WTC11 (cell line): ENCODE results near the gene ZFP36L1. TPM values are rescaled to one million over a fixed set of nuclear protein-coding genes. Genes with fewer than 3 reads are reported as not detected.

ENCODE experiments used
- ATAC-seq: fragments of 200-7000 bp; cut with Tn5 transposase; 2 replicates; pipeline ENCODE4 v1.10.0; 2021; ENCODE audit warnings: mild to moderate bottlenecking, moderate library complexity
- CTCF ChIA-PET: fragments of 300-600 bp; sonication (Branson Sonifier 250); formaldehyde crosslinking; loops from one replicate; lab custom pipeline; 2021; ENCODE audit warnings: antibody characterized with exemption; lab: Charles Lee
- POLR2A ChIA-PET: fragments of 350-600 bp; sonication (Branson Sonifier 250); formaldehyde crosslinking; loops from one replicate; lab custom pipeline; 2021; ENCODE audit warnings: antibody characterized with exemption; lab: Charles Lee
- DNase-seq: peaks from one replicate; pipeline ENCODE4 v3.0.0; 2021; ENCODE audit warnings: low spot score
- H3K27ac Mint-ChIP-seq: 2 replicates; pipeline ENCODE4 v1.8.0; 2021; ENCODE audit warnings: mixed read lengths
- H3K27me3 Mint-ChIP-seq: 2 replicates; pipeline ENCODE4 v1.8.0; 2021; ENCODE audit warnings: low read depth, mild to moderate bottlenecking, moderate library complexity, mixed read lengths
- H3K36me3 Mint-ChIP-seq: 2 replicates; pipeline ENCODE4 v1.8.0; 2021; ENCODE audit warnings: mixed read lengths
- H3K4me1 Mint-ChIP-seq: 2 replicates; pipeline ENCODE4 v1.8.0; 2022; ENCODE audit warnings: mixed read lengths
- H3K4me3 Mint-ChIP-seq: 2 replicates; pipeline ENCODE4 v1.8.0; 2021; ENCODE audit warnings: mild to moderate bottlenecking, moderate library complexity, mixed read lengths
- H3K9me3 Mint-ChIP-seq: 2 replicates; pipeline ENCODE4 v1.8.0; 2021; ENCODE audit warnings: mixed read lengths
- CBFB ChIP-seq: sonication (generic); formaldehyde crosslinking; IDR thresholded peaks from 2 replicates; pipeline ENCODE4 v1.8.1; 2022; ENCODE audit warnings: mild to moderate bottlenecking, low read depth, missing genetic modification reagents
- ETV6 ChIP-seq: sonication (generic); formaldehyde crosslinking; IDR thresholded peaks from 2 replicates; pipeline ENCODE4 v1.8.1; 2022; ENCODE audit warnings: mild to moderate bottlenecking, missing genetic modification reagents
- FOXJ3 ChIP-seq: sonication (generic); formaldehyde crosslinking; IDR thresholded peaks from 2 replicates; pipeline ENCODE4 v1.9.0; 2021; ENCODE audit warnings: missing genetic modification reagents, mild to moderate bottlenecking, borderline replicate concordance
- FOXP4 ChIP-seq: sonication (generic); formaldehyde crosslinking; IDR thresholded peaks from 2 replicates; pipeline ENCODE4 v1.8.0; 2022; ENCODE audit warnings: mild to moderate bottlenecking, missing genetic modification reagents
- MAX ChIP-seq: sonication (generic); formaldehyde crosslinking; IDR thresholded peaks from 2 replicates; pipeline ENCODE4 v1.8.0; 2022; ENCODE audit warnings: mild to moderate bottlenecking, missing genetic modification reagents
- RELA ChIP-seq: sonication (generic); formaldehyde crosslinking; IDR thresholded peaks from 2 replicates; pipeline ENCODE4 v1.8.1; 2022; ENCODE audit warnings: missing genetic modification reagents, mild to moderate bottlenecking, borderline replicate concordance
- SMAD3 ChIP-seq: sonication (generic); formaldehyde crosslinking; IDR thresholded peaks from 2 replicates; pipeline ENCODE4 v1.8.0; 2022; ENCODE audit warnings: missing genetic modification reagents, mild to moderate bottlenecking, borderline replicate concordance
- SP1 ChIP-seq: sonication (generic); formaldehyde crosslinking; conservative IDR thresholded peaks from 2 replicates; pipeline ENCODE4 v1.8.1; 2022; ENCODE audit warnings: missing genetic modification reagents
- TEAD4 ChIP-seq: sonication (generic); formaldehyde crosslinking; IDR thresholded peaks from 2 replicates; pipeline ENCODE4 v1.8.0; 2022; ENCODE audit warnings: mild to moderate bottlenecking, missing genetic modification reagents
- ZNF317 ChIP-seq: sonication (generic); formaldehyde crosslinking; IDR thresholded peaks from 2 replicates; pipeline ENCODE4 v1.8.1; 2023; ENCODE audit warnings: low read depth, mild to moderate bottlenecking, moderate library complexity, missing genetic modification reagents, borderline replicate concordance
- ZNF423 ChIP-seq: fragments of 250-450 bp; sonication (Bioruptor Pico); IDR thresholded peaks from 2 replicates; pipeline ENCODE4 v2.1.2; 2022; ENCODE audit warnings: mild to moderate bottlenecking, moderate library complexity
- ZSCAN18 ChIP-seq: fragments of 250-450 bp; sonication (Bioruptor Pico); IDR thresholded peaks from 2 replicates; pipeline ENCODE4 v2.1.2; 2022; ENCODE audit warnings: mild to moderate bottlenecking, moderate library complexity
- total RNA-seq: library from RNA; stranded (reverse); gene quantifications from 3 replicates; pipeline ENCODE4 v1.2.3, GENCODE V29; 2021
- TF ChIP-seq, protein P1 (sequence below): sonication (generic); formaldehyde crosslinking; IDR thresholded peaks from 2 replicates; pipeline ENCODE4 v1.8.1; 2023; ENCODE audit warnings: mild to moderate bottlenecking, missing genetic modification reagents
- TF ChIP-seq, protein P2 (sequence below): sonication (generic); formaldehyde crosslinking; IDR thresholded peaks from 2 replicates; pipeline ENCODE4 v1.8.1; 2022; ENCODE audit warnings: mild to moderate bottlenecking, moderate library complexity, missing genetic modification reagents
- TF ChIP-seq, protein P3 (sequence below): sonication (generic); formaldehyde crosslinking; IDR thresholded peaks from 2 replicates; pipeline ENCODE4 v1.8.1; 2022; ENCODE audit warnings: mild to moderate bottlenecking, missing genetic modification reagents, moderate library complexity, borderline replicate concordance
- TF ChIP-seq, protein P4 (sequence below): sonication (generic); formaldehyde crosslinking; IDR thresholded peaks from 2 replicates; pipeline ENCODE4 v1.8.1; 2022; ENCODE audit warnings: low read depth, missing genetic modification reagents, borderline replicate concordance
- TF ChIP-seq, protein P5 (sequence below): sonication (generic); formaldehyde crosslinking; IDR thresholded peaks from 2 replicates; pipeline ENCODE4 v1.8.1; 2023; ENCODE audit warnings: mild to moderate bottlenecking, missing genetic modification reagents, moderate library complexity
- TF ChIP-seq, protein P6 (sequence below): sonication (generic); formaldehyde crosslinking; IDR thresholded peaks from 2 replicates; pipeline ENCODE4 v1.8.1; 2023; ENCODE audit warnings: mild to moderate bottlenecking, missing genetic modification reagents
- TF ChIP-seq, protein P7 (sequence below): fragments of 250-450 bp; sonication (Bioruptor Pico); IDR thresholded peaks from 2 replicates; pipeline ENCODE4 v1.9.0; 2021; ENCODE audit warnings: mild to moderate bottlenecking

ZFP36L1 gene
- total RNA-seq, 1 experiment from 2014 or later, result 132 TPM

- TF ChIP-seq ZNF317 (no peak), TEAD4 (no peak), ZNF423 (CRISPR knock-in tag) (no peak), MAX (no peak), ZSCAN18 (no peak), RELA (CRISPR knock-in tag) (no peak), SMAD3 (CRISPR knock-in tag) (no peak), CBFB (no peak), ETV6 (CRISPR knock-in tag) (no peak), FOXP4 (CRISPR knock-in tag) (no peak), FOXJ3 (CRISPR knock-in tag) (no peak), SP1 (CRISPR knock-in tag) (no peak)
- TF ChIP-seq, protein P1, sequence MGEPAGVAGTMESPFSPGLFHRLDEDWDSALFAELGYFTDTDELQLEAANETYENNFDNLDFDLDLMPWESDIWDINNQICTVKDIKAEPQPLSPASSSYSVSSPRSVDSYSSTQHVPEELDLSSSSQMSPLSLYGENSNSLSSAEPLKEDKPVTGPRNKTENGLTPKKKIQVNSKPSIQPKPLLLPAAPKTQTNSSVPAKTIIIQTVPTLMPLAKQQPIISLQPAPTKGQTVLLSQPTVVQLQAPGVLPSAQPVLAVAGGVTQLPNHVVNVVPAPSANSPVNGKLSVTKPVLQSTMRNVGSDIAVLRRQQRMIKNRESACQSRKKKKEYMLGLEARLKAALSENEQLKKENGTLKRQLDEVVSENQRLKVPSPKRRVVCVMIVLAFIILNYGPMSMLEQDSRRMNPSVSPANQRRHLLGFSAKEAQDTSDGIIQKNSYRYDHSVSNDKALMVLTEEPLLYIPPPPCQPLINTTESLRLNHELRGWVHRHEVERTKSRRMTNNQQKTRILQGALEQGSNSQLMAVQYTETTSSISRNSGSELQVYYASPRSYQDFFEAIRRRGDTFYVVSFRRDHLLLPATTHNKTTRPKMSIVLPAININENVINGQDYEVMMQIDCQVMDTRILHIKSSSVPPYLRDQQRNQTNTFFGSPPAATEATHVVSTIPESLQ (CRISPR knock-in tag), result no peak
- TF ChIP-seq, protein P2, sequence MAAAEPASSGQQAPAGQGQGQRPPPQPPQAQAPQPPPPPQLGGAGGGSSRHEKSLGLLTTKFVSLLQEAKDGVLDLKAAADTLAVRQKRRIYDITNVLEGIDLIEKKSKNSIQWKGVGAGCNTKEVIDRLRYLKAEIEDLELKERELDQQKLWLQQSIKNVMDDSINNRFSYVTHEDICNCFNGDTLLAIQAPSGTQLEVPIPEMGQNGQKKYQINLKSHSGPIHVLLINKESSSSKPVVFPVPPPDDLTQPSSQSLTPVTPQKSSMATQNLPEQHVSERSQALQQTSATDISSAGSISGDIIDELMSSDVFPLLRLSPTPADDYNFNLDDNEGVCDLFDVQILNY, result no peak
- TF ChIP-seq, protein P3, sequence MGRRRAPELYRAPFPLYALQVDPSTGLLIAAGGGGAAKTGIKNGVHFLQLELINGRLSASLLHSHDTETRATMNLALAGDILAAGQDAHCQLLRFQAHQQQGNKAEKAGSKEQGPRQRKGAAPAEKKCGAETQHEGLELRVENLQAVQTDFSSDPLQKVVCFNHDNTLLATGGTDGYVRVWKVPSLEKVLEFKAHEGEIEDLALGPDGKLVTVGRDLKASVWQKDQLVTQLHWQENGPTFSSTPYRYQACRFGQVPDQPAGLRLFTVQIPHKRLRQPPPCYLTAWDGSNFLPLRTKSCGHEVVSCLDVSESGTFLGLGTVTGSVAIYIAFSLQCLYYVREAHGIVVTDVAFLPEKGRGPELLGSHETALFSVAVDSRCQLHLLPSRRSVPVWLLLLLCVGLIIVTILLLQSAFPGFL, result no peak
- TF ChIP-seq, protein P4, sequence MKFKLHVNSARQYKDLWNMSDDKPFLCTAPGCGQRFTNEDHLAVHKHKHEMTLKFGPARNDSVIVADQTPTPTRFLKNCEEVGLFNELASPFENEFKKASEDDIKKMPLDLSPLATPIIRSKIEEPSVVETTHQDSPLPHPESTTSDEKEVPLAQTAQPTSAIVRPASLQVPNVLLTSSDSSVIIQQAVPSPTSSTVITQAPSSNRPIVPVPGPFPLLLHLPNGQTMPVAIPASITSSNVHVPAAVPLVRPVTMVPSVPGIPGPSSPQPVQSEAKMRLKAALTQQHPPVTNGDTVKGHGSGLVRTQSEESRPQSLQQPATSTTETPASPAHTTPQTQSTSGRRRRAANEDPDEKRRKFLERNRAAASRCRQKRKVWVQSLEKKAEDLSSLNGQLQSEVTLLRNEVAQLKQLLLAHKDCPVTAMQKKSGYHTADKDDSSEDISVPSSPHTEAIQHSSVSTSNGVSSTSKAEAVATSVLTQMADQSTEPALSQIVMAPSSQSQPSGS, result no peak
- TF ChIP-seq, protein P5, sequence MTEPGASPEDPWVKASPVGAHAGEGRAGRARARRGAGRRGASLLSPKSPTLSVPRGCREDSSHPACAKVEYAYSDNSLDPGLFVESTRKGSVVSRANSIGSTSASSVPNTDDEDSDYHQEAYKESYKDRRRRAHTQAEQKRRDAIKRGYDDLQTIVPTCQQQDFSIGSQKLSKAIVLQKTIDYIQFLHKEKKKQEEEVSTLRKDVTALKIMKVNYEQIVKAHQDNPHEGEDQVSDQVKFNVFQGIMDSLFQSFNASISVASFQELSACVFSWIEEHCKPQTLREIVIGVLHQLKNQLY, result no peak
- TF ChIP-seq, protein P6, sequence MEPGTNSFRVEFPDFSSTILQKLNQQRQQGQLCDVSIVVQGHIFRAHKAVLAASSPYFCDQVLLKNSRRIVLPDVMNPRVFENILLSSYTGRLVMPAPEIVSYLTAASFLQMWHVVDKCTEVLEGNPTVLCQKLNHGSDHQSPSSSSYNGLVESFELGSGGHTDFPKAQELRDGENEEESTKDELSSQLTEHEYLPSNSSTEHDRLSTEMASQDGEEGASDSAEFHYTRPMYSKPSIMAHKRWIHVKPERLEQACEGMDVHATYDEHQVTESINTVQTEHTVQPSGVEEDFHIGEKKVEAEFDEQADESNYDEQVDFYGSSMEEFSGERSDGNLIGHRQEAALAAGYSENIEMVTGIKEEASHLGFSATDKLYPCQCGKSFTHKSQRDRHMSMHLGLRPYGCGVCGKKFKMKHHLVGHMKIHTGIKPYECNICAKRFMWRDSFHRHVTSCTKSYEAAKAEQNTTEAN (CRISPR knock-in tag), result no peak
- TF ChIP-seq, protein P7, sequence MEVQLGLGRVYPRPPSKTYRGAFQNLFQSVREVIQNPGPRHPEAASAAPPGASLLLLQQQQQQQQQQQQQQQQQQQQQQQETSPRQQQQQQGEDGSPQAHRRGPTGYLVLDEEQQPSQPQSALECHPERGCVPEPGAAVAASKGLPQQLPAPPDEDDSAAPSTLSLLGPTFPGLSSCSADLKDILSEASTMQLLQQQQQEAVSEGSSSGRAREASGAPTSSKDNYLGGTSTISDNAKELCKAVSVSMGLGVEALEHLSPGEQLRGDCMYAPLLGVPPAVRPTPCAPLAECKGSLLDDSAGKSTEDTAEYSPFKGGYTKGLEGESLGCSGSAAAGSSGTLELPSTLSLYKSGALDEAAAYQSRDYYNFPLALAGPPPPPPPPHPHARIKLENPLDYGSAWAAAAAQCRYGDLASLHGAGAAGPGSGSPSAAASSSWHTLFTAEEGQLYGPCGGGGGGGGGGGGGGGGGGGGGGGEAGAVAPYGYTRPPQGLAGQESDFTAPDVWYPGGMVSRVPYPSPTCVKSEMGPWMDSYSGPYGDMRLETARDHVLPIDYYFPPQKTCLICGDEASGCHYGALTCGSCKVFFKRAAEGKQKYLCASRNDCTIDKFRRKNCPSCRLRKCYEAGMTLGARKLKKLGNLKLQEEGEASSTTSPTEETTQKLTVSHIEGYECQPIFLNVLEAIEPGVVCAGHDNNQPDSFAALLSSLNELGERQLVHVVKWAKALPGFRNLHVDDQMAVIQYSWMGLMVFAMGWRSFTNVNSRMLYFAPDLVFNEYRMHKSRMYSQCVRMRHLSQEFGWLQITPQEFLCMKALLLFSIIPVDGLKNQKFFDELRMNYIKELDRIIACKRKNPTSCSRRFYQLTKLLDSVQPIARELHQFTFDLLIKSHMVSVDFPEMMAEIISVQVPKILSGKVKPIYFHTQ (CRISPR knock-in tag), result no peak
- Mint-ChIP-seq H3K36me3 (peaks cover 5% of the 10 kb centered on the region; the same call in 1 of the 2 replicates), H3K4me3 (no peak overlapping the region), H3K9me3 (peaks cover 13% of the 10 kb centered on the region), H3K27me3 (no peaks in the 10 kb centered on the region; the same call in 1 of the 2 replicates), H3K27ac (no peak overlapping the region), H3K4me1 (peaks cover 17% of the 10 kb centered on the region)
- ChIA-PET CTCF (interaction anchor here (0.7 kb wide), 1 partner anchor 77 kb away, joined by 3 read pairs; no protein-coding TSS in a partner anchor), POLR2A (no interaction called here)
- DNase-seq, result no peak
- ATAC-seq, result no peak
Observed at GRCh38 chr14:68740788-68741476, 51.9 kb downstream of the ZFP36L1 start.
